SU-DHL-6 (cell line): ENCODE data around the gene AMDHD2.

Experiments
- H2AFZ ChIP-seq: fragments of 200-600 bp; sonication (generic); 2 replicates; pipeline ENCODE4 v1.6.1; 2014; ENCODE audit warnings: low read depth, mild to moderate bottlenecking, moderate library complexity, mixed read lengths, antibody characterized with exemption, low read length; ENCODE audit not compliant: severe bottlenecking
- H3F3A ChIP-seq: fragments of 200-600 bp; shearing (Covaris generic); 2 replicates; pipeline ENCODE4 v1.6.0; 2016; ENCODE audit warnings: antibody characterized with exemption, mild to moderate bottlenecking; ENCODE audit not compliant: insufficient read depth
- H3K27ac ChIP-seq: fragments of 200-600 bp; sonication (generic); 2 replicates; pipeline ENCODE4 v1.5.1; 2016; ENCODE audit warnings: low read depth, mild to moderate bottlenecking, low read length, moderate library complexity, mixed read lengths
- H3K27me3 ChIP-seq: fragments of 200-600 bp; sonication (generic), shearing (Covaris generic); 2 replicates; pipeline ENCODE4 v1.6.0; 2014; ENCODE audit warnings: mild to moderate bottlenecking, low read length
- H3K36me3 ChIP-seq: fragments of 200-600 bp; sonication (generic); 2 replicates; pipeline ENCODE4 v1.6.1; 2014; ENCODE audit warnings: mild to moderate bottlenecking, low read length, mixed read lengths
- H3K4me2 ChIP-seq: fragments of 300-600, 200-600 bp; shearing (Covaris generic), sonication (generic); 2 replicates; pipeline ENCODE4 v1.6.0; 2014; ENCODE audit warnings: low read length, low read depth, mild to moderate bottlenecking; ENCODE audit not compliant: poor library complexity, severe bottlenecking
- H3K4me3 ChIP-seq: fragments of 200-600 bp; sonication (generic); 2 replicates; pipeline ENCODE4 v1.5.1; 2014; ENCODE audit warnings: antibody characterized with exemption, low read length, mild to moderate bottlenecking, mixed read lengths; ENCODE audit not compliant: insufficient read depth, poor library complexity, severe bottlenecking
- H3K79me2 ChIP-seq: fragments of 200-600 bp; sonication (generic); 2 replicates; pipeline ENCODE4 v1.6.1; 2014; ENCODE audit warnings: mild to moderate bottlenecking, low read length, moderate library complexity; ENCODE audit not compliant: insufficient read depth
- H3K9ac ChIP-seq: fragments of 200-600 bp; sonication (generic); 2 replicates; pipeline ENCODE4 v1.7.0; 2014; ENCODE audit warnings: mild to moderate bottlenecking, low read length
- H3K9me2 ChIP-seq: fragments of 200-600 bp; sonication (generic); replicated peaks from 2 replicates; pipeline ENCODE4 v1.6.1; 2014; ENCODE audit warnings: low read length; ENCODE audit not compliant: insufficient read depth
- H3K9me3 ChIP-seq: fragments of 200-600 bp; sonication (generic); 2 replicates; pipeline ENCODE4 v1.6.1; 2014; ENCODE audit warnings: low read length, mixed read lengths; ENCODE audit not compliant: insufficient read depth
- H4K20me1 ChIP-seq: fragments of 200-600 bp; sonication (generic); 2 replicates; pipeline ENCODE4 v1.6.1; 2014; ENCODE audit warnings: low read depth, mild to moderate bottlenecking, antibody characterized with exemption, low read length, moderate library complexity, mixed read lengths
- EZH2phosphoT487 ChIP-seq: fragments of 200-600 bp; sonication (generic), shearing (Covaris generic); conservative IDR thresholded peaks from 2 replicates; pipeline ENCODE4 v1.6.1; 2018; ENCODE audit warnings: mild to moderate bottlenecking, antibody characterized with exemption, low read length, moderate library complexity, mixed read lengths
- TF ChIP-seq, protein P1 (sequence below): fragments of 200-600 bp; sonication (generic); IDR thresholded peaks from one replicate; pipeline ENCODE4 v1.5.1; 2017; ENCODE audit warnings: antibody characterized with exemption, mild to moderate bottlenecking, low read length, moderate library complexity; ENCODE audit not compliant: insufficient read depth, poor library complexity, severe bottlenecking

AMDHD2 gene

GRCh38 chr16:2518823-2519710, 1.1 kb upstream of the AMDHD2 start:
- Histone ChIP-seq H3K9me3 (no peaks in the 10 kb centered on the region), H3K36me3 (no peaks in the 10 kb centered on the region), H3K4me2 (no peak overlapping the region), H4K20me1 (no peaks in the 10 kb centered on the region), H3K27me3 (no peaks in the 10 kb centered on the region), H2AFZ (no peak overlapping the region), H3K4me3 (no peak overlapping the region), H3K9ac (no peak overlapping the region), H3F3A (0 out of 2 replicates have a peak, but pooled peaks cover 7% of the 10 kb centered on the region), H3K9me2 (no peaks in the 10 kb centered on the region), H3K27ac (no peak overlapping the region), H3K79me2 (peaks cover 65% of the 10 kb centered on the region)
- TF ChIP-seq, protein P1, sequence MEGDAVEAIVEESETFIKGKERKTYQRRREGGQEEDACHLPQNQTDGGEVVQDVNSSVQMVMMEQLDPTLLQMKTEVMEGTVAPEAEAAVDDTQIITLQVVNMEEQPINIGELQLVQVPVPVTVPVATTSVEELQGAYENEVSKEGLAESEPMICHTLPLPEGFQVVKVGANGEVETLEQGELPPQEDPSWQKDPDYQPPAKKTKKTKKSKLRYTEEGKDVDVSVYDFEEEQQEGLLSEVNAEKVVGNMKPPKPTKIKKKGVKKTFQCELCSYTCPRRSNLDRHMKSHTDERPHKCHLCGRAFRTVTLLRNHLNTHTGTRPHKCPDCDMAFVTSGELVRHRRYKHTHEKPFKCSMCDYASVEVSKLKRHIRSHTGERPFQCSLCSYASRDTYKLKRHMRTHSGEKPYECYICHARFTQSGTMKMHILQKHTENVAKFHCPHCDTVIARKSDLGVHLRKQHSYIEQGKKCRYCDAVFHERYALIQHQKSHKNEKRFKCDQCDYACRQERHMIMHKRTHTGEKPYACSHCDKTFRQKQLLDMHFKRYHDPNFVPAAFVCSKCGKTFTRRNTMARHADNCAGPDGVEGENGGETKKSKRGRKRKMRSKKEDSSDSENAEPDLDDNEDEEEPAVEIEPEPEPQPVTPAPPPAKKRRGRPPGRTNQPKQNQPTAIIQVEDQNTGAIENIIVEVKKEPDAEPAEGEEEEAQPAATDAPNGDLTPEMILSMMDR, result no peak
- no peak for TF ChIP-seq EZH2phosphoT487

DNA sequence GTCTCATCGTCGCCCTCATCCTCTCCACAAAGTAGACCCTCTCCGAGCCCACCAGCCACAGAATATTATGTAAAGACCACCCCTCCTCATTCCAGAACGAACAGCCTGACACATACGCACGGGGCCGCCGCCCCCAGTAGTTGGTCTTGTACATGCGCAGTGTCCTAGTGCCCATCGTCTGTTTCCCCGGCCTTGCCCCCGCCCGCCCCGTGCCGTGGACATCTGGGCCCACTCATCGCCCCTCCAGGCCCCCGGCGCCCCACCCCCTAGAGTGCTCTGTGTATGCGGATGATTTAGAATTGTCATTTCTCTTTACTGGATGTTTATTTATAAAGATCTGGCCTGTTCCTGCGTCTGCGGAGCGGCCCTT, 475 bp upstream of the AMDHD2 start:
- Histone ChIP-seq H3K9ac (peak overlapping the region; percentile 63; the same call in 1 of the 2 replicates), H3K79me2 (peaks cover 60% of the 10 kb centered on the region), H4K20me1 (no peaks in the 10 kb centered on the region), H3F3A (0 out of 2 replicates have a peak, but pooled peaks cover 7% of the 10 kb centered on the region), H3K9me3 (no peaks in the 10 kb centered on the region), H3K27ac (peak overlapping the region; percentile 52; the same call in 1 of the 2 replicates), H2AFZ (no peak overlapping the region), H3K4me3 (peak overlapping the region; percentile 37), H3K36me3 (no peaks in the 10 kb centered on the region), H3K9me2 (no peaks in the 10 kb centered on the region), H3K27me3 (no peaks in the 10 kb centered on the region), H3K4me2 (peak overlapping the region; percentile 71)
- TF ChIP-seq, protein P1, result no peak

GRCh38 chr16:2520784-2521531, 787 bp downstream of the AMDHD2 start:
- TF ChIP-seq, protein P1, result no peak
- TF ChIP-seq EZH2phosphoT487, result no peak
- Histone ChIP-seq H3K4me3 (peak overlapping the region; percentile 79), H3F3A (0 out of 2 replicates have a peak, but pooled peaks cover 4% of the 10 kb centered on the region), H3K36me3 (no peaks in the 10 kb centered on the region), H3K79me2 (peaks cover 47% of the 10 kb centered on the region), H3K9me3 (no peaks in the 10 kb centered on the region), H4K20me1 (no peaks in the 10 kb centered on the region), H3K27me3 (no peaks in the 10 kb centered on the region), H2AFZ (no peak overlapping the region), H3K9ac (peak overlapping the region; percentile 63), H3K27ac (no peak overlapping the region; the same call in 1 of the 2 replicates), H3K4me2 (peak overlapping the region; percentile 73), H3K9me2 (no peaks in the 10 kb centered on the region)
